Chondrocyte (in vitro differentiated cells): ENCODE results near the gene DIPK1A. TPM values are rescaled to one million over a fixed set of nuclear protein-coding genes. Genes with fewer than 3 reads are reported as not detected.
A peak's percentile ranks its signal among the peaks of the same experiment; 100 is the strongest.

Experiments
- DNase-seq: peaks from one replicate; pipeline ENCODE4 v3.0.0; 2021; ENCODE audit warnings: mixed read lengths, low spot score
- H3K27ac Mint-ChIP-seq: one replicate; pipeline ENCODE4 v1.8.0; 2021; ENCODE audit warnings: mild to moderate bottlenecking, moderate library complexity, mixed read lengths; ENCODE audit not compliant: unreplicated experiment
- H3K27me3 Mint-ChIP-seq: 2 replicates; pipeline ENCODE4 v1.8.0; 2021; ENCODE audit warnings: low read depth, mixed read lengths
- H3K36me3 Mint-ChIP-seq: 2 replicates; pipeline ENCODE4 v1.8.0; 2021; ENCODE audit warnings: low read depth, mixed read lengths
- H3K4me1 Mint-ChIP-seq: 2 replicates; pipeline ENCODE4 v1.8.0; 2021; ENCODE audit warnings: low read depth, mild to moderate bottlenecking, mixed read lengths
- H3K4me3 Mint-ChIP-seq: one replicate; pipeline ENCODE4 v1.8.0; 2021; ENCODE audit warnings: mild to moderate bottlenecking, moderate library complexity, mixed read lengths; ENCODE audit not compliant: unreplicated experiment
- H3K9me3 Mint-ChIP-seq: 2 replicates; pipeline ENCODE4 v1.8.0; 2021; ENCODE audit warnings: low read depth, mixed read lengths
- CTCF ChIP-seq: fragments of 200-600 bp; sonication (generic); IDR thresholded peaks from 2 replicates; pipeline ENCODE4 v1.5.0; 2021; ENCODE audit warnings: antibody characterized with exemption, mild to moderate bottlenecking, moderate library complexity
- long read RNA-seq: library from polyadenylated mRNA; stranded (forward); transcript quantifications from one replicate; pipeline ENCODE4 v2.0.0, GENCODE V29; 2021
- total RNA-seq: library from RNA; stranded (reverse); gene quantifications from 3 replicates; pipeline ENCODE4 v1.2.1, GENCODE V29; 2021

The DIPK1A gene
- 7.7 to 11.2 TPM (median 10.6 TPM) in 3 replicates for total RNA-seq
- long read RNA-seq, transcript FAM69A-201 (5 exons, 2,574 nt): major isoform, 15 of 16 reads
- long read RNA-seq, partial matches to known transcripts: 0 of 16 reads
- long read RNA-seq, other reads (novel, unspliced or antisense): 1 of 16 reads

GRCh38 chr1:92961131-92961895, at the start of gene DIPK1A:
Gene DIPK1A, minus strand, starts transcription at chr1:92961462. Its CDS starts 33 bp downstream, at chr1:92961429.
- peak within 1 kb of the TSS; percentile 86 for H3K4me3 Mint-ChIP-seq
- no peaks in the 10 kb centered on the region for H3K9me3 Mint-ChIP-seq
- DNase-seq: no peak
- H3K4me1 Mint-ChIP-seq: peaks cover 15% of the 10 kb centered on the region
- H3K27me3 Mint-ChIP-seq: no peaks in the 10 kb centered on the region
- no peaks in the 10 kb centered on the region for H3K36me3 Mint-ChIP-seq
- H3K27ac Mint-ChIP-seq: peak within 1 kb of the TSS; percentile 89
- peak; percentile 51 for TF ChIP-seq CTCF

- no peak overlapping the region for H3K4me3 Mint-ChIP-seq
- no peak for DNase-seq
- H3K4me1 Mint-ChIP-seq: no peaks in the 10 kb centered on the region
- no peak for TF ChIP-seq CTCF
- H3K9me3 Mint-ChIP-seq: no peaks in the 10 kb centered on the region
- no peak overlapping the region for H3K27ac Mint-ChIP-seq
- H3K27me3 Mint-ChIP-seq: peaks cover 19% of the 10 kb centered on the region
- H3K36me3 Mint-ChIP-seq: peaks cover 2% of the 10 kb centered on the region
These were observed 46.8 kb upstream of the DIPK1A start for GRCh38 chr1:93007941-93008577.

- peaks cover 11% of the 10 kb centered on the region for H3K4me1 Mint-ChIP-seq
- no peak for DNase-seq
- H3K36me3 Mint-ChIP-seq: peaks cover 2% of the 10 kb centered on the region
- peaks cover 22% of the 10 kb centered on the region for H3K27me3 Mint-ChIP-seq
- no peak overlapping the region for H3K27ac Mint-ChIP-seq
- no peak for TF ChIP-seq CTCF
- H3K4me3 Mint-ChIP-seq: no peak overlapping the region
- H3K9me3 Mint-ChIP-seq: no peaks in the 10 kb centered on the region
These were observed 44.0 kb upstream of the DIPK1A start for GRCh38 chr1:93005252-93005598.

- Mint-ChIP-seq H3K4me1 (peaks cover 15% of the 10 kb centered on the region), H3K36me3 (peaks cover 2% of the 10 kb centered on the region), H3K27me3 (peaks cover 22% of the 10 kb centered on the region), H3K4me3 (no peak overlapping the region), H3K27ac (no peak overlapping the region), H3K9me3 (no peaks in the 10 kb centered on the region)
- no peak for DNase-seq
- TF ChIP-seq CTCF: no peak
These were observed 43.4 kb upstream of the DIPK1A start for GRCh38 chr1:93004566-93005251.

GRCh38 chr1:93003981-93004380, 42.7 kb upstream of the DIPK1A start:
- no peaks in the 10 kb centered on the region for H3K9me3 Mint-ChIP-seq

More at GRCh38 chr1:93003981-93004380, 42.7 kb upstream of the DIPK1A start:
- H3K27ac Mint-ChIP-seq: no peak overlapping the region
- no peak overlapping the region for H3K4me3 Mint-ChIP-seq
- peaks cover 2% of the 10 kb centered on the region for H3K36me3 Mint-ChIP-seq
- peaks cover 22% of the 10 kb centered on the region for H3K27me3 Mint-ChIP-seq
- peaks cover 15% of the 10 kb centered on the region for H3K4me1 Mint-ChIP-seq
- no peak for TF ChIP-seq CTCF
- no peak for DNase-seq
